Measurements from ENCODE around the gene IRF6. TPM values are rescaled to one million over a fixed set of nuclear protein-coding genes. Genes with fewer than 3 reads are reported as not detected.

IRF6 gene
- 10 to 100 TPM; 15.1 to 24.6 (median 15.8) TPM for polyA plus RNA-seq (ENCODE audit: insufficient read length in 3 of 3)
- long read RNA-seq, donor 1, full-length matches to known transcripts: 2 of 2 reads
- long read RNA-seq, donor 1, partial matches to known transcripts: 0 of 2 reads
- long read RNA-seq, donor 1, other reads (novel, unspliced or antisense): 0 of 2 reads
- long read RNA-seq, donor 2, full-length matches to known transcripts: 2 of 2 reads
- long read RNA-seq, donor 2, partial matches to known transcripts: 0 of 2 reads
- long read RNA-seq, donor 2, other reads (novel, unspliced or antisense): 0 of 2 reads
- long read RNA-seq, donor 3, full-length matches to known transcripts: 8 of 8 reads
- long read RNA-seq, donor 3, partial matches to known transcripts: 0 of 8 reads
- long read RNA-seq, donor 3, other reads (novel, unspliced or antisense): 0 of 8 reads
- long read RNA-seq, donor 4, full-length matches to known transcripts: 4 of 4 reads
- long read RNA-seq, donor 4, partial matches to known transcripts: 0 of 4 reads
- long read RNA-seq, donor 4, other reads (novel, unspliced or antisense): 0 of 4 reads
- long read RNA-seq, donor 5: 0 reads
- long read RNA-seq, donor 6, full-length matches to known transcripts: 5 of 5 reads
- long read RNA-seq, donor 6, partial matches to known transcripts: 0 of 5 reads
- long read RNA-seq, donor 6, other reads (novel, unspliced or antisense): 0 of 5 reads
- long read RNA-seq, donor 7, full-length matches to known transcripts: 3 of 11 reads
- long read RNA-seq, donor 7, partial matches to known transcripts: 8 of 11 reads
- long read RNA-seq, donor 7, other reads (novel, unspliced or antisense): 0 of 11 reads
- long read RNA-seq, donor 8, full-length matches to known transcripts: 8 of 8 reads
- long read RNA-seq, donor 8, partial matches to known transcripts: 0 of 8 reads
- long read RNA-seq, donor 8, other reads (novel, unspliced or antisense): 0 of 8 reads
- long read RNA-seq, donor 9, full-length matches to known transcripts: 5 of 5 reads
- long read RNA-seq, donor 9, partial matches to known transcripts: 0 of 5 reads
- long read RNA-seq, donor 9, other reads (novel, unspliced or antisense): 0 of 5 reads
- long read RNA-seq, donor 10, full-length matches to known transcripts: 6 of 6 reads
- long read RNA-seq, donor 10, partial matches to known transcripts: 0 of 6 reads
- long read RNA-seq, donor 10, other reads (novel, unspliced or antisense): 0 of 6 reads
- long read RNA-seq, donor 11, full-length matches to known transcripts: 4 of 4 reads
- long read RNA-seq, donor 11, partial matches to known transcripts: 0 of 4 reads
- long read RNA-seq, donor 11, other reads (novel, unspliced or antisense): 0 of 4 reads
- long read RNA-seq, donor 12, full-length matches to known transcripts: 1 of 1 reads
- long read RNA-seq, donor 12, partial matches to known transcripts: 0 of 1 reads
- long read RNA-seq, donor 12, other reads (novel, unspliced or antisense): 0 of 1 reads
- long read RNA-seq, donor 13, full-length matches to known transcripts: 5 of 11 reads
- long read RNA-seq, donor 13, partial matches to known transcripts: 6 of 11 reads
- long read RNA-seq, donor 13, other reads (novel, unspliced or antisense): 0 of 11 reads
- long read RNA-seq, donor 14, full-length matches to known transcripts: 6 of 6 reads
- long read RNA-seq, donor 14, partial matches to known transcripts: 0 of 6 reads
- long read RNA-seq, donor 14, other reads (novel, unspliced or antisense): 0 of 6 reads
- long read RNA-seq, donor 15, full-length matches to known transcripts: 4 of 4 reads
- long read RNA-seq, donor 15, partial matches to known transcripts: 0 of 4 reads
- long read RNA-seq, donor 15, other reads (novel, unspliced or antisense): 0 of 4 reads
- long read RNA-seq, donor 16, full-length matches to known transcripts: 16 of 26 reads
- long read RNA-seq, donor 16, partial matches to known transcripts: 10 of 26 reads
- long read RNA-seq, donor 16, other reads (novel, unspliced or antisense): 0 of 26 reads

- peak; percentile 60 to 85 (median 76) for DNase-seq (ENCODE audit: extremely low read depth in 1 of 11, low read depth in 9 of 11, low spot score in 4 of 11)
Measured at GRCh38 chr1:209805875-209806760, at the start of gene IRF6. TSS of gene IRF6 (minus strand) at chr1:209806142. CDS start at chr1:209801413, 4,729 bp downstream.

- no peak for DNase-seq (ENCODE audit: extremely low read depth in 1 of 11, low read depth in 9 of 11, low spot score in 4 of 11)
Measured at GRCh38 chr1:209855623-209856022, 49.7 kb upstream of the IRF6 start.

DNA sequence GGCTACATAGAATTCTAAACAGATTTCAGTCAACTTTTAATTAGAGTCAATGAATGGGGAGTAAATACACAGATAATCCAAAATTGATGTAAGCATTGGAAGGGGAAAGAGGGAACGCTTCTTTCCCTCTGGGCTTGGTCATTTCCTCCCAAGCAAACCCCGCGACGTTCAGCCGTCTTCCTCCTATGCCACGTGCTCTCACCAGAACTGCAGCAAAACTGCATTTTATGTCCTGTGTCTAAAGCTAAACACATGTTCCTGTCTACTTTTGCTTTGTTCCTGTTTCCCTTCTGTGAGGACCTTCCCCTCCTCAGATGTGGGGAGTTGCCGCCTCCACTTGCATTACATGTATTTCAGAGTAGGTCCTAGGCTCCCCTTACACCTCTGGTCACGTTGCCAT, 49.1 kb upstream of the IRF6 start:
- DNase-seq (ENCODE audit: extremely low read depth in 1 of 11, low read depth in 9 of 11, low spot score in 4 of 11): no peak

- DNase-seq (ENCODE audit: extremely low read depth in 1 of 11, low read depth in 9 of 11, low spot score in 4 of 11): no peak
Measured at GRCh38 chr1:209854196-209854595, 48.3 kb upstream of the IRF6 start.

- no peak for DNase-seq (ENCODE audit: extremely low read depth in 1 of 11, low read depth in 9 of 11, low spot score in 4 of 11)
Measured at GRCh38 chr1:209853676-209854075, 47.7 kb upstream of the IRF6 start.

GRCh38 chr1:209850342-209850979, 44.5 kb upstream of the IRF6 start:
- DNase-seq (ENCODE audit: extremely low read depth in 1 of 11, low read depth in 9 of 11, low spot score in 4 of 11): no peak

DNA sequence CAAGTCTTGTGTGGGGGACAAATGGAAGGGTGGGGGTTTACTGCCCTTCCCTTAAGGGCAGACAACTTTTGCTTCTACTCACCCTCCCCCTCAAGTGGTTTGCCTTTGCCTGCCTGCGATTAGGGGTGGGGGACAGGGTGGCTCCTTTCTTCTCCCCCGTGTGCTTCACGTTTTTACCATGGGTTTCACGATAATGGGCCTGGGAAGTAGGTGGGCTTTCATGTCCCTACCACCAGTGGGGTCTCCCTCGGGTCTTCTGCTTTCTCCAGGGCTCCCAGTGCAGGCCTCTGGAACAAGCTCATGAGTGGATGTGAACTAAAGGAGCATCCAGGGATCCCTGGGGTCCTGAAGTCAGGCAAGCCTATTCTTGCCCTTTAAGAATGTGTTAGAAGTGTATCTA, 43.4 kb upstream of the IRF6 start:
- no peak for DNase-seq (ENCODE audit: extremely low read depth in 1 of 11, low read depth in 9 of 11, low spot score in 4 of 11)

DNA sequence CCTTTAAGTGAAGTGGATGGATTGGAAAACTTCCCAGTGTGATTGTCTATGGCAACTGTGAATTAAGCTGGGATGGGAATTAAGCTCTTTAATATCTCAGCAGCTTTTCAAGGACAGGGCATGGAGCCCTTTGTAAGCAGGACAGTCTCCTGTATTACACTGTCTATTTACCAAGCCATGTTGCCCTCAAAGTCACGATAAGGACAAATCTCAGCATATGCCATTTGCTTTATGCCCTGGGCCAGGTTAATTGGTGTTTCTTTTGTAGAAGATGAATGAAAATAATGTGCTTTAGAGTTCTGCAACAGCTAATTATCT, 39.4 kb upstream of the IRF6 start:
- no peak for DNase-seq (ENCODE audit: extremely low read depth in 1 of 11, low read depth in 9 of 11, low spot score in 4 of 11)

DNA sequence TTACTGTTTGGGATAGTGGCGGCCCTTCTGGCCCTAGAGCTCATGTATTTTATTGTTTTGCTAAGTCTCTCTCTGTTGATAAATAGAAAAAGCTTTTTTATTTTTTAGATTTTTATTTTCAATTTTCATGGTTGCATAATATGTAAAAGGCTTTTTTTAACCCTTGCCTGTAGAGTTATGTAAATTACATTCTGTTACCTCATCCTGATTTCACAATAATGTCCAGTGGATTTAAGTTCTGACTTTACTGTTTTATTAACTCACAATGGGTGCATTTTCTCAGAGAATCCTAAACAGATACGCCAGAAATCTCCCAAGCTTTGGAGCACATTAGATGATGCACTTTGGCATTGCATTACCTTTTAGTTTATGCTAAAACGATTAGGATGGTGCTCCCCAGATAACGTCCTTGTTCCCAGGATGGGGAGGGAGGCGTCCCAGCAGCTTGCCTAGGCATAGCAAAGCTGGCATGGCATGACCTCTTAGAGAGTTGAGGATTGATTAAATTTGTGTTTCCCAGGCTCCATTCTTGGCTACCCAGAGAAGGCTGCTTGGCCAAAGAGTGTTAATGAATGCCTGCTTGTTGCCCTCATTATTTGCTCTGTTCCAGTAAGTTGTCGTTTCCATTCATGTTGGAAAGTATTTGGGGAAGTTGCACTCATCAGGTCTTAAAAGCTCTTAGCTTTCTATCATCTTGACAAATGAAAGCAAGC, 38.9 kb upstream of the IRF6 start:
- no peak for DNase-seq (ENCODE audit: extremely low read depth in 1 of 11, low read depth in 9 of 11, low spot score in 4 of 11)

DNA sequence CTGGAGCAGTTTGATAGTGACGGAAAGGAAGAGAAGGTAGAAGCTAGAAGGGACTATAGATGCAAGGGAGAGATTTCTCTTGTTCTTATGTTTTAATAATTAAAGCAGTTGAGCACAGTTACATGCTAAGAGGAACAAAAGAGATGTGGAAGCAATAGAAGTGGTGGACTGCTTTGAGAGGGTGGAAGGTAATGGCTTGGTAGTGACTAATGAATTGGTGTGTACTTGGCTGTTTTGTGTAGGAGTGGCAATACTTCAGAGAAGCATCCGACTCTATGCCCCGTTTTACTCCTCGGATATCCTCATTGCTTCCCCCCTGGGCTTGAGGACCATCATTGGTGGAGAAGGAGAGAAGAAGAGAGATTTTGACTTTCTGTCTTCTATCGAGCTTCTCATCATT, 34.7 kb upstream of the IRF6 start:
- no peak for DNase-seq (ENCODE audit: extremely low read depth in 1 of 11, low read depth in 9 of 11, low spot score in 4 of 11)

DNA sequence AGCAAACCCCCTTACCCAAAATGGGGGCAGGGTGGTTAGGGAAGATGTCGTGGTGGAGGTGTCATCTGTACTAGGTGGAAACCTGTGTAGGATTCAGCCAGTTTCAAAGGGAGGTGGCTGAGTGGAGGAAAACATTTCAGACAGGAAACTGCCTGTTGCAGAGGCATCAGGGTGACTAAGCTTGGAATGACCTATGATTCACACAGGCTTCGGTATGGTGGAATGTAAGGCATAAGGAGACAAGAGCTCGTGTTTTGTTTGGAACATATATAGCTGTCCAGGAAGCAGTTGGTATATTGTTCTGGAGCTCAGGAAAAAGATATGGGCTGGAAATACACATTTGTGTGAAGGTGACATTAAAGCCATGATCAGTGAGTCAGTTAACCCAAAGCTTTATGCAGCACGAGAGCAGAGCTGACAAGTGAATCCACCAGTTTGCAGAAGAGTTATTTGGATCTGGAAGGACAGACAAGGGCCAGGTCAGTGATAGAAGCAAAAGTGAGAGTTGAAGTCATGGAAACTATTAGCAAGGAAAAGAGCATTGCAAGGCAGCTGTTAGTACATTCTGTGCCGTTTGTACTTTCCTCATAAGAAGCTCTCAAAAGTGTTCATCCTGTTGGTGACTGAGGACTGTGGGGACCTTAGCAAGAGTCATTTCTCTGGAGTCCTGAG, 34.1 kb upstream of the IRF6 start:
- DNase-seq (ENCODE audit: extremely low read depth in 1 of 11, low read depth in 9 of 11, low spot score in 4 of 11): no peak

DNA sequence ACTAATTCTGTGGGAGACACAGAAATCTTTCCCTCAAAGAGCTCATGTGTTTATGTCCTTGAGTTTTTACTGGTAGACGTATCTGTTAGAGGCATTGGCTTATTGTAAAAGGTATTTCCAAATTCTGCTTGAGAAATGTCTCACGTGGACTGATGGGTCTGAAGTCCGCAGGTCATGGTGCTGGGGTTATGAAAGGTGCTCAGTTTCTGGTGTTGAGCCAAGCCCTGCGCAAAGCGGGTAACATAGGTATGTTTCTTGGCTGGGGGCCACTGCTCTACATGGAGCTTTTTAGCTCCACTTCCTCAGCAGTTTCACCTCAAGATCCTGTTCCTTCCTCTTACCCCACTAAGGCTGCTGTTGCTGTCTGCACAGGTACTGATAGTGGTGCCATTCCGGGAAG, 32.6 kb upstream of the IRF6 start:
- no peak for DNase-seq (ENCODE audit: extremely low read depth in 1 of 11, low read depth in 9 of 11, low spot score in 4 of 11)

- DNase-seq (ENCODE audit: extremely low read depth in 1 of 11, low read depth in 9 of 11, low spot score in 4 of 11): no peak
Measured at GRCh38 chr1:209837671-209838070, 31.7 kb upstream of the IRF6 start.

DNA sequence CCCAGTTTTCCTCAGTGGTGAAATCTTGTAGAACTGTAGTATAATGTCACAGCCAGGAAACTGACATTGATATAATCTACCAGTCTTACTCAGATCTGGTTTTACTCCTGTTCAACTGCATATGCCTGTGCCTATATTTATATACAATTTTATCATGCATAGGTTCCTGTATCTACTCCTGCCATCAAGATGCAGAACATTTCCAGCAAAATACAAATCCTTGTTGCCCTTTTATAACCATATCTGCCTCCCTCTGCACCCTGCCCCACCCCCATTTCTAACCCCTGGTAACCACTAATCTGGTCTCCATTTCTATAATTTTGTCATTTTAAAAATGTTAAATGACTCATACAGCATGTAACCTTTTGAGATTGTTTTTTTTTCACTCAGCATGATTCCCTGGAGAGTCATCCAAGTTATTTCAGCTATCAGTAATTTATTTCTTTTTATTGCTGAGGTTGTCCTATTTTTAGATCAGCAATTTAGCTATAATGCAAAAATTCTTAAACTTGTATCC, 29.9 kb upstream of the IRF6 start:
- DNase-seq (ENCODE audit: extremely low read depth in 1 of 11, low read depth in 9 of 11, low spot score in 4 of 11): no peak

DNA sequence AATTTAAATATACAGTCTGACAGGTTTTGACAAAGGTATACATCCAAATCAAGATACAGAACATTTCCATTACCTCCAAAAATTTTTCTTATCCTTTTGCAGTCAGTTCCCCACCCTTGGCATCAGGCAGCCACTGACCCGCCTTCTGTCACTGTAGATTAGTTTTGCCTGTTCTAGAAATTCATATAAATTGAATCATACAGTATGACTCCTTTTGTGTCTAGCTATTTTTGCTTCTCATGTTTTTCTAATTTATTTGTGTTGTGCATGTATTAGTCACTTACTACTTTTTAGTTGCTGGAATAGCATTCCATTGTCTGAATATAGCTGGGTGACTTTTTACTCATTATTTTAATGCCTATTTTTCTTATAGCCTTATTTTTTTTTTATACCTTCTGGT, 25.7 kb upstream of the IRF6 start:
- DNase-seq (ENCODE audit: extremely low read depth in 1 of 11, low read depth in 9 of 11, low spot score in 4 of 11): no peak
